Measurements from ENCODE around the gene CRISP1.
"Not testable (repeated sequence)": the region's sequence is repeated elsewhere in the genome, so short reads cannot be mapped to it uniquely, and the experiment has no call there.

The CRISP1 gene, protein sequence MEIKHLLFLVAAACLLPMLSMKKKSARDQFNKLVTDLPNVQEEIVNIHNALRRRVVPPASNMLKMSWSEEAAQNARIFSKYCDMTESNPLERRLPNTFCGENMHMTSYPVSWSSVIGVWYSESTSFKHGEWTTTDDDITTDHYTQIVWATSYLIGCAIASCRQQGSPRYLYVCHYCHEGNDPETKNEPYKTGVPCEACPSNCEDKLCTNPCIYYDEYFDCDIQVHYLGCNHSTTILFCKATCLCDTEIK

DNA sequence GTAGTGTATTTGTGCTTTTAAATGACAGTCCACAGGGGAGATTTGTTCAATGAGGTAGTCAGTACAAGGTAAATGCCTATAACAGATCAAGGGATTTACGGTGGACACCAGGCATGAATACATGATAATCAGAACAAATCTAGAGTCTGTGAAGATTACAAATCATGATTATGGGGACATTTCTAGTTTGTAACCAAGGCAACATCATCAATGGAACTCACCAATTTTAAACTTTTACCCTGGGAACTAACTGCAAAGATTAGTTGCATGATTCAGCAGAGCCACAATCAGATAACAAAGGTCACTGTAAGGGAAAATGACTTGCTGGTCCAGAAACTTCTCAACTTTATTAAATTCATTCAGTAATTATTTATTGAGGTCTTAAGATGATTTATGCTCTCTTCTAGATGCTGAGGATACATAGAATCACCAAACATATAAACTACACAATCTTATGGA lies at the start of gene CRISP1:
CRISP1 (minus strand) TSS at position 51 of the 459 bp plus-strand sequence. CDS start 9,135 bp downstream, outside the sequence.
- DNase-seq, result no peak

DNA sequence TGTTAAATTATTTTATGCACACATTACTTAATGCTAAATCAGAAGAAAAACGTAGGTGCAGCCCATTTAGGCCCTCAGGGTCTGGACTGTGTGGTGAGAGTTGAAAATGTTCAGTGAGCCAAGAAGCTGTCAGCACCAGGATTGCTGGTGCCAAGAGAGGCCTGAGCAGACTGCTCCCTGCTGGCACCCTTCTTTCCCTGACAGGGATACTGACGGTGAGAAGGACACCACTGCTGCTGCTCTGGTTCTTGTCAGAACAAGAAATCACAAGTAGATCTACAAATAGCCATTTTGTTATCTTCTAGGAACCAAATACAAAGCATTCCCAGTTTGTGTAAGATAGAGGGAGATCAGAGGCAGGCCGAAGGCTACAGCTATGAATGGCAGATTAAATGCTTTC lies 48.7 kb upstream of the CRISP1 start:
- DNase-seq, result no peak

DNA sequence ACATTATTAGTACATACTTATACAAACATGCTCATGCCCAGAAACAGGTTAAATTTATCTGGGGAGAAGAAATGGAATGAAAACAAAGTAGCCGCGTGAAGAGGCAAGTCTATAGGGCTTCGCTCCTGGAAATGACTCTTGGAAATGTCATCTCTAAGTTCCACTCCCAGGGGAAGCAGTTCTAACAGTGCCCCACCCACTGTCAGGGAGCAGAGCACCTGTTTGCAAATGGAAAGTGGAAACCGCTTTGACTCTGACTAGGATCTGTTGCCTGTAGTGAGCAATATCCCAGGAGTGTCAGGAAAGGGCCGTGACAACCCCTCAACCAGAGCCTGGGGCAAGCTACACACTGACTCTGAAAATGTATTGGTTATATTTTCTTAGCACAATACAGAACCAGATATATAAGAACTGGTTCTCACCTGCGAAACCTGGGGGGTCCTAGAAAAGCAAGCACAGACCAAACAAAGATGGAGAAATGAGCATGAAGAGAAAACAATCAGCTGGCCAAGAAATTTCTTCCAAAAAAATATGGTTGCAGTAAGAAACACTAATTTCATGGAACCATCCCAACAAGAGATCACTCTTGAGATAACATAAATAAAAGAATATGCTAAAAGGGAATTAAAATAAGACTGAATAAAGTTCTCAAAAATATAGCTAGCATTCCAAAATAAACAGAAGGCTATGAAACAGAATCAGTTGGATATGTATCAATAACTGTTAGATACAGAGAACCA lies 47.5 kb upstream of the CRISP1 start:
- no peak for DNase-seq

DNA sequence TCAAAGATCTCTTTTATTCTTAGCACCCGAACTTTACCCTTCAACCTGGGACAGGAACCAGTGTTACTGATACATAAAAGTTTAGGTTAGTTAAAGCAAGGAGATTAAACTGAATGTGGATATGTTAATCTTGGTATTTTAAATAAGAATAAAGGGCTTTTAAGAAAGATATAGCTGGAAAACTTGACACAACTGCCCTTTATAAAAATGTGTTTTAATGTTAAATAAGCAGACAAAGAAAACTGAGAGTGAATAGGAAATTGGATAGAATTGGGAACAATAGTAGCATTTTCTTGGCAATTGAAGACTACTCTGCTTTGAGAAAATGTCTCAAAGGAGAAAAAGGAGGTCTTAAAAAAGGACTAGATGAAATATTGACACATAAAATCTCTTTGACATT lies 45.9 kb upstream of the CRISP1 start:
- no peak for DNase-seq

DNA sequence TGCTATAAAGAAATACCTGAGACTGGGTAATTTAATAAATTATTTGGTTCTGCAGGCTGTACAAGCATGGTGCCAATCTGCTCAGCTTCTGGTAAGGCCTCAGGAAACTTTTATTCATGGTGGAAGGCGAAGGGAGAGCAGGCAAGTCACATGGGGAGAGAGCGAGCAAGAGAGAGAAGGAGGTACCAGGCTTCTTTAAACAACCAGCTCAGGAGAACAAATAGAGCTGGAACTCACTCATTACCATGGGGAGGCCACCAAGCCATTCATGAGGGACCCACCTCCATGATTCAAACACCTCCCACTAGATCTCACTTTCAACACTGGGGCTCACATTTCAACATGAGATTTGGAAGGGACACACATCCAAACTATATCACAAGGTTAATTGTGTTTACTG lies 44.9 kb upstream of the CRISP1 start:
- no peak for DNase-seq

DNA sequence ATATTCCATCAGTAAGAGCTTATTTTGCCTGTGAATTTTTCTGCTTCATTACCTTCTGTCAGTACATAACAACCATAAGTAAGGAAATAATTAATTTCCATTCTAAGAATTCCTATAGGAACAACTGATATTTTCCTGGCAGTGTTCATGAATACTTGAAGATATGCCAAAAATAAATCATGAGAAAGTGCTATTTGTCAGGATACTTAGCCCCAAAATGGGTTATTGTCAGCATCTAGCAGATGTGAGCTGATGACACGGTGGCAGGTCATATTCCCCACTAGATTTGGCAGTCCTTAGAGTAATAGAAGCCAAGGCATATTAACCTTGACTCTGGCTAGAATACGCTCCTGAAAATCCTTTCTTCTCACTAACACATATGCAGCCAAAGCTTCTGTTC lies 43.2 kb upstream of the CRISP1 start:
- no peak for DNase-seq

DNA sequence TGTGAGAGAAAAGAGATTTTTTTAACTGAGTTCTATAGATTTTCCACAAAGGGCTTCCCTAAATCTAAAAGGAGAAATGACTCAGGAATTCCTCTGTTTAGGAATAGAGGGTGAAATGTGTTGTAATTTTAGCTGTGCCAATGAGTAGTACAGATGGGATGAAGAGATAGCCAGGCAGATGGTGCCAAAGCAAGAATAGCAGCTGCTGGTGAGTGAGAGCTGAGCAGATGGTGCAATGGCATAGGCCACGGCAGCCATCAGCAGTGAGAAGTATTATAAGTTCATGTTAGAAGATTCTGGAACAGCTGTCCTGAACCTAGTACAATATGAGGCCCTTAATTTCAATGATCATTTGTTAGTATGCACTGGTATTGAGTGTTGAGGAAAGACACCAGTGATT lies 40.2 kb upstream of the CRISP1 start:
- no peak for DNase-seq

DNA sequence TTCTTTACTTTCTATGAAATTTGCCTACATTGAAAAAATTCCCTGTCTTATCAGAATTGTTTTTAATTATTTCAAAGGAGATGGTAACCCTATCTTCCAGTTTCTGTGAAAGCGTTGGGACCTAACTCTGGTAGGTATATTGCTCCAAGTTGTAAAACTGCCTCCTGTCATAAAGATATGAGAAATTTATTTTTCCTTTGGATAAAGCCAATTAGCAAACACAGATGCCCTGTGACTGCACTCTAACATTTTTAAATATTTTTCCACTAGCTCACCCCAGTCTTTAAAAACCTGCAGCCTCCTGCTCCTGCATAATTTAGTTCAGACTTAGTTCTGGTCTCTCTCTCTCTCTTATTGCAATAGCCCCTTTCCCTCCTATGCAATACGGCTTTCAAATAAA lies 39.0 kb upstream of the CRISP1 start:
- DNase-seq, result no peak

DNA sequence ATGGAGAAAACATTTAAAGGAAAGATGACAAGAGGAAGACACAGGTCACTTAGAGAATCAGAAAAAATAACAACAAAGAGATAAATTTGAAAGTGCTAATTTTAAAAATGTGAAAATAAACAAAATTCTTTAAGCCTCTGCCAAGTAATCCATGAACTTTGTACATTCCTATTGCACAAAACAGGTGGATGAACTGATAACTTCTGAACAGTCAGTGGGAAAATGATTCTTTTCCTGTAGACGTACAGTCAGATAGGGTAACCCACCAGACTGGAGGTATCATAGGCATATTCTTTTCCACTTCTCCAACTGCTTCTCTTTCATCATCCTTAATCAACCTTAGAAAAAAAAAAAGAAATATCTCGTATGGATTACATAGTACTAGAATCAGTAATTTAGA lies 36.5 kb upstream of the CRISP1 start:
- no peak for DNase-seq

DNA sequence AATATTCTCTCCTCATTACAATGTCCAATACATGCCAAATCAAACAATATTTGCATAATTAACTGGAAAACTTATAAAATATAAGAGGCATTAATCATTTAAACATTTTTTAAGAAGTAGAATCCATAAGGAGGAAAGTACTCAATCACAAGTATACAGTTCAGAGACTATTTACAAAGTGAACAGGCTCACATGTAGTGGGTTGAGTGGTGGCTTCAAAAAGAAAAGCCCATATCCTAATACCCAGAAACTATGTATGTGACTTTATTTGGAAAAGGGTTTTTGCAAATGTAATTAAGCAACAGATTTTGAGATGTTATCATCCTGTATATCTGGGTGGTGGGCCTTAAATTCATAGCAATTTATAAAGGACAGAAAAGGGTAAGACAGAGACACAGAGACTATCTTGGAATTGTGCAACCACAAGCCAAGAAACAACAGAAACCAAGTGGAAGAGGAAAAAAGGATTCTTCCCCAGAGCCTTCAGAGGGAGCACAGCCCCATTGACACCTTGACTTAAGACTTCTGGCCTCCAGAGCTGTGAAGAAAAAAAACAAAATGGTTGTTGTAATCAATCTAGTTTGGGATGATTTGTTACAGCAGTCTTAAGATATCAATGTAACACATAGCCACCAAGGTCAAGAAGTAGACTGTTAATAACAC lies 32.7 kb upstream of the CRISP1 start:
- no peak for DNase-seq

DNA sequence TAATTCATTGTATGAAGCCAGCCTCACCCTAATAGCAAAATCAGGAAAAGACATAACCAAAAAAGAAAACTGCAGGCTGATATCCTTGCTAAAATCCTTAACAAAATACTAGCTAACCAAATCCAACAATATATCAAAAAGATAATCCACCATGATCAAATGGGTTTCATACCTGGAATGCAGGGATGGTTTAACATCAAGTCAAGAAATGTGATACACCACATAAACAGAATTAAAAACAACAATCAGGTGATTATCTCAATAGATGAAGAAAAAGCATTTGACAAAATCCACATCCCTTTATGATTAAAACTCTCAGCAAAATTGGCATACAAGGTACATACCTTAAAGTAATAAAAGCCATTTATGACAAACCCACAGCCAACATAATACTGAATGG lies 29.2 kb upstream of the CRISP1 start:
- DNase-seq, result not testable (repeated sequence)

DNA sequence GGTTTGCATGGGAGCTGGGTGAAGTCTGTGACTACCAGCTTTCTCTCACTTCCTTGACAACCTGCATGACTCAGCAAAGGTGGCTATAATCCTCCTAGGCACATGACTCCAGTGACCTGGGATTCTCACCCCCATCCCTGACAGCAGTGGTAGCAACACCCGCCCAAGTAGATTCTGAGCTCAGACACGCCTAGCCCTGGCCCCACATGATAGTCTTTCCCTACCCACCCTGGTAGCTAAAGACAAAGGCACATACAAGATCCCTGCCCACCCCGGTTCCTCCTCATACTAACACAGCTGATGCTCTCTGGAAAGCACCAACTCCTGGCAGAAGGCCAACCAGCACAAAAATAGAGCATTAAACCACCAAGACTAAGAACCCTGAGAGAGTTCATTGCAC lies 25.9 kb upstream of the CRISP1 start:
- DNase-seq, result no peak

DNA sequence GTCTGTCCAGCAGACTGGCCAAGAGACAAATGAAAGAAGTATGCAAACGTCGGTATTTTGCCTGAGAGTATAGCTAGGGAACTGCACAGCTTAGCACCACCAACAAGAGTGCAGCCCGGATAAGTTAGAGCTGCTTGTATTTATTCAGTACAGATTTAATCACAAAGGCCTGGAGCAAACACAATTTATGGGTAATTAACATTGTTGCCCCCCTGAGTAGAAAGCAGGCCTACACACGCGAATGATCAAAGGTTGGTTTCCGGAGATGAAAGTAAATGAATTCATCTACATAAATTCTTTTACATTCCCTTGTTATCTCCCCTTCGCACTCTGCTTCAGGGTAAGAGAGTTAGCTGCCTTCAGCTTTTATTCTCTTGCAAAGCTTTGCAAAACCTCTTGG lies 24.7 kb upstream of the CRISP1 start:
- no peak for DNase-seq

DNA sequence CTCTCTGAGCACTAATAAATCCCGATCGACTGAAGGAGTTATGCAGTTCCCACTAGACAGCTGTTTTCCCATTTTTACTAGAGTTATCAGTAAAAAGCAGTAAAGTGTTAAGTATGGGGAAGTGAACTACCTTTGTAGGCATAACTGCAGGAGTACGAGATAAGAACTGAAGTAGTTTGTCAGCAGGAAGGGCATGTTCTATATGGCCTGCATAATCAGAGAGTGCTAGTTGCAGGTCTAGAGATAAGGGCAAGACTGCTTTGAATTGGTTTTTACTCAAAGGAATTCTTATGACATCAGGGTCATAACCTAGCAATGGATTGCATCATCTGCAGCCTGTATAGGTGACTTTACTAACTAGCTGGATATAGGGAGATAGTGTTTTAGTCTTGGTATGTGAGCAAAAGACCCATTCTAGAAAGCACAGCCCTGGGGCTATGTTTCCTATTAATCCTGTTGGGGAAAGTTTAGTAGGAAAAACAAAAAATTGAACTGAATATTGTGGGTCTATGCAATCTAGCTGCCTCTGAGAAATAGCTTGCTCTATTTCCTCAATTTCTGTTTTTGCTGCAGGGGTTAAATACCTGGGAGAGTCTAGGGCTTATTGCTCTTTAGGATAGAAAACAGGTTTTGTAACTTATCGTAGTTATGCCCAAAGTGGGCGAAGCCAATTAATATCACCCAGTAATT lies 22.6 kb upstream of the CRISP1 start:
- no peak for DNase-seq

DNA sequence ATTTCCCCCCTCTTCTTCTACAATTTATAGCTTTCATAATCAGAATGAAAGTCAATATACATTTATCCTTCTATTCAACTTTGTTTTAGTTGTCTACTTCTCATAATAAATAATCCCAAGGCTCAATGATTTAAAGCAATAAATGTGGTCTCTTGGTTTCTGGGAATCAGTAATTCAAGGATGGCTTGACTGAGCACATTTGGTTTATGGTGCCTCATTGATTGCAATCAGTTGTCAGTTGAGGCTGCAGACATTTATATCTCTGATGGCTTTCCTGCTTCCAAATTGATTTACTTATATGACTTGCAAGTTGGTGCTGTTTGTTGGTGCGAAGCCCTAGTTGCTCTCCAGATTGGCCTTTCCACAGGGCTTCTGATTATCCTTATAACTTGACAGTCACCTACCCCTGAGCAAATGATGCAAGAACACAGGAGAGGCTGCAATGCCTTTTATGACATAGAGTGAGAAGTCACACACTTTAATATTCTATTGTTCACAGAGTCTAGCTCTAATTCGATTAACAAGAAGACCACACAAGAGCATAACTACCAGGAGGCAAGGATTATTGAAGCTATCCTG lies 2.7 kb upstream of the CRISP1 start:
- DNase-seq, result no peak

DNA sequence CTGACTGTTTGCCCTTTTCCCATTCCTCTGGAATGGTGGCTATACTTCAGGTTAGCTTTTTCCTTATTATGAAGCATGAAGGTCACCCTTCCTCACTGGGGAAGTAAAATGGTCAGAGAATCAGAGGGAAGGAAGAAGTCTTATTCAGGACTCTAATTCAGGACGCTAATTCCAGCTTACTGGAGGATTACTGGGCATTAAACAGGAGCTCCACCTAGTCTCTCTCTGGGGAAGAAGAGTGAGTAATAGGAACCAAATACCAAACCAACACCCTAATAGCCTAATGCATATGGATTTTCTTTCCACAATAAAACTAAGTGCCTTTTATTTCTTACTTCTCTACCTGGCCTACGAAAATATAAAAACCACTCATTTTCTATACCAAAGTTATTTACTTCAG lies 10.1 kb downstream of the CRISP1 start:
- no peak for DNase-seq

DNA sequence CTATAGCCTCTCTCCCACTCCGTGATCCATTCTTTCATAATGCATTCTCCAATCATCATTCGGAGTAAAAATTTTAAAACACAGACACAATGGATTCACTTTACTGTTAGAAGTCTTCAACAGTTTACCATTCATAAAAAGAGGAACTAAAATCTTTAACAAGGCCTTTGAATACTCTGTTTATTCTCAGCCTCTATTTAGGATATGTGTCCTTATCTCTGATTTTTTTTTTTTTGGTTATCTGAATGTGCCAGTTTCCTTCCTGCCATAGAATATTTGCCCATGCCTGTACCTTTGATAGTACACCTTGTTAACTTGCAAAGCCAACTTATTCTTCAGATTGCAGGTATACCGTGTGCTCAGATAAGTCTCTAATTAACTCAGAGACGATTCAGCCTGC lies 11.1 kb downstream of the CRISP1 start:
- no peak for DNase-seq

DNA sequence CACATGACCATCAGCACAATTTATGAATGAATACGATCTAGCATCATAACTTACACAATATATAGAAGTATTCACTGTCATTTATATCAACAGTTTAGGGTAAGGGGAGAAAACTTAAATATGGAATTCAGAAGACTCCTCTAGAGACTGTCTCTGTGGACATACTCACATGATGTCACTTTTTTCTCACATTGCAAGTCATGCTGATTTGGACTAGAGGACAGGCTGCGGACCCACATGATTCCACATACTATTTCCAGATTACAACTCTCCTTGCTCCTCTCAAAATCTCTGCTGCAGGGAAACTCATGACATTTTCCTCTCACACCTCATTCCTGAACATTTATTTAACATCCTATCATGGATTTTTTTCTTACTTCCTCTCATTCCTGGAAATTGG lies 13.4 kb downstream of the CRISP1 start:
- no peak for DNase-seq

DNA sequence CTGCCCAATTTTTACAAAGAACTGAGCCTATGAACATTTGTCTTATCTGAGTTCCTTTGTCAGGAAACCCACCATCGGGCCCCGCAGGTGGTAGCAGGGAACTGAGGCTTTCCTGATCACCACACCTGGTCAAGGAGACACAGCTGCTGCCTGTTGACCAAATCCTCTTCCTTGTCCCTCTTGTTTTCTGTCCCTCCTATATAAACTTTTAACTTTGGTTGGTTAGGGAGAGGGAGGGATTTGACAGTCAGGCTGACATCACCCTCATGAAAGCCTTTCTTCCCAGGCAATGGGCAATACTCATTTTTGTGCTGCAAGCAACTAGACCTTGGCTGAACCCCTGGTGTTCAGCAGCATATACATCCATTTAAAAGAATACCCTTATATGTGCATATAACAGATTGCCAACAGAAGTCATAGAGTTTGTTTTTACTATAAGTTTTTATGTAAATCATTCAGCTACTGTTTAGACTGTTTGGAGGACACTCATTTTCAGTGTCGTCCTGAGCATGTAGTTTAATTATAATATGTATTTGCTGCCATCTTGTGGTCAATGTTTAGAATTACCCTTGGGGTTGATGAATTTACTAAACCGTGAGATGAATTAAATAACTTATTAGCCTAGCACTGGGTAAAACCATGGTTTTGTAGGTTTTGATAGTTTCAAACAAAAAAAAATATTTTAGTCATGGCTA lies 17.0 kb downstream of the CRISP1 start:
- DNase-seq, result no peak

DNA sequence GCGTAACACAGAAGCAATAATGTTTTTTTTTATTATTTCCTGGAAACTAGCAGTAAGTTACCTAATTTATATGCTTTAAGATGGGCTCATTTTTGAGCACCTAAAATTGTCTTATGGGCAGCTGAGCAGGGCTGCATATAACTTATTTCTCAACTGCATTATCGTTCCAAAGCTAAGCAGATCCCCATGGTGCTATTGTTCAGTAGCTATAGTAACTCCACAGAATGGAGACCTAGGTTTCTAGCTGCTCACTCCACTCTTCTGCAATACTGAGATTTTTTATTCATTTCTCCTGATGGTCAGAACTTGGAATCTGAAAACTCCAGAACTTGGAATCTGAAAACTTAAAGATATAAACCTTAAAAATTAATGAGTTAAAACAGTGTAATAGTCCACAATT lies 18.7 kb downstream of the CRISP1 start:
- DNase-seq, result no peak

DNA sequence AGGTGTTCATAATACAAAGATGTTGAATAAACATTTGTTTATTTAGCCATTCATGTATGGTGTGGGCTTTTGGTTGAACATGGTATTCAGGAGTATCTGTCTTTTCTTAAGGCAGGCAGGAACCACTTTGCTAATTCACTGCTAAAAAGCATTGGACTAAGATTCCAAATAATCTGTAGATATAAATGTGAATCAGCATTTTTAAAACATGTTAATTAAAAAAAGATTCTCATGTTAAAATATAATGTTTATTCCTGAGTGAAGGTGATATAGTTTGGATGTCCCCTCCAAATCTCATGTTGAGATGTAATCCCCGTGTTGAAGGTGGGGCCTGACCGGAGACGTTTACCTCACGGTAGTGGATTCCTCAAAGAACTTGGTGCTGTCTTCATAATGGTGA lies 19.3 kb downstream of the CRISP1 start:
- DNase-seq, result no peak

DNA sequence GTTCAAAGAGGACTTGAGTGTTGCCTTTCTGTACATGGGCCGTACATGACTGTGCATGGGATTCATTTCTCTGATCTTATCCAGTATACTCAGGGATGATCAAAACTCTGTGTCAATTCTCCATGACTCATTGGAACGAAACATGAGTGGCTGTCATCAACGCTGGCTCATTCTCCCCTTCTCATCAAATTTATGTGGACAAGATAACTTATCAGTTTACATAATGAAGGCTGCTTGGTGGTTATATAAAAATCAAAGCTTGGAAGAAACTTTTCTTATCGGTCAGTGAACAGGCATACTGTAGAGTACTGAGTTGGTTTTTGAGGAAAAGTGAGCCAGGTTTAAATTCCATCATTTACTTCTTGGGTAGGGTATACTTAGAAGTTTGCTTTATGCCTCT lies 24.9 kb downstream of the CRISP1 start:
- DNase-seq, result no peak

DNA sequence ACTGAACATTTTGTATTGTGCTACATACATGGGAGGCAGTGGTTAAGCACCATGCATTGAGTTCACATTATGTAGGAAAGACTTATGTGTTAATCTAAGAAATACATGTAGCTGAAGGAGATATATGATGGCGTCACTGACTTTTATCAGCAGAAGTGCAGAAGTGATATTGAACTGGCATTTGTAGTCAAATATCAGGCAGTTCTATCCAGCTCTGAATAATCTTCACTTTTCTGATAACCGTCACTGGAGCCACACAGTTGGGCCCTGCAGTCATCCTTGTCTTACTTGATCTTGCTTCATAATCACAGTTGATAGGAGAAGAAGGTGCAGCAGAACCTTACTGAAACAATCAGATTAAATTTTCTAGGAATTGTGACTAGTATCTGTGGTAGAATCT lies 26.4 kb downstream of the CRISP1 start:
- no peak for DNase-seq
